HEK293 (cell line): ENCODE measurements around the gene LRRC74A.

Source experiments
- CTCF ChIA-PET: fragments of 350-600 bp; formaldehyde crosslinking; extraction: SDS; loops from one replicate; lab custom pipeline; 2021; ENCODE audit warnings: antibody characterized with exemption; lab: Yijun Ruan, JAX
- POLR2A ChIA-PET: fragments of 300-600 bp; formaldehyde crosslinking; extraction: SDS; loops from one replicate; lab custom pipeline; 2020; ENCODE audit warnings: antibody characterized with exemption, inconsistent platforms; lab: Yijun Ruan, JAX
- H3K27ac ChIP-seq: fragments of 200-500 bp; sonication (Bioruptor generic); 2 replicates; pipeline ENCODE4 v1.5.1; 2014; ENCODE audit warnings: low read depth, low read length, control low read depth, inconsistent platforms; ENCODE audit errors: extremely low read depth
- H3K36me3 ChIP-seq, 2 experiments: fragments of 200-500 bp in 1 of 2; sonication (Bioruptor generic) in 1 of 2; 1 replicate in 1 of 2; 2 replicates in 1 of 2; pipeline ENCODE4 v1.5.1; 2014 to 2017; ENCODE audit warnings: inconsistent platforms in 2 of 2, low read length in 2 of 2; ENCODE audit not compliant: control insufficient read depth in 2 of 2, insufficient read depth in 1 of 2
- H3K4me1 ChIP-seq: fragments of 200-500 bp; sonication (Bioruptor generic); 2 replicates; pipeline ENCODE4 v1.5.1; 2014; ENCODE audit warnings: mild to moderate bottlenecking, low read length, inconsistent platforms; ENCODE audit not compliant: control insufficient read depth, insufficient read depth
- H3K4me3 ChIP-seq: 2 replicates; pipeline ENCODE4 v1.5.1; 2011; ENCODE audit warnings: low read depth, mild to moderate bottlenecking, control low read depth, low read length, moderate library complexity
- H3K9me3 ChIP-seq: fragments of 200-500 bp; sonication (Bioruptor generic); 2 replicates; pipeline ENCODE4 v1.5.1; 2014; ENCODE audit warnings: low read depth, low read length, inconsistent platforms; ENCODE audit not compliant: control insufficient read depth, insufficient read depth
- KLF7 ChIP-seq: fragments of 450-650 bp; formaldehyde crosslinking; IDR thresholded peaks from 2 replicates; pipeline ENCODE4 v1.5.1; 2016; ENCODE audit warnings: missing biosample characterization, missing genetic modification characterization, borderline replicate concordance
- PRDM1 ChIP-seq: fragments of 450-650 bp; formaldehyde crosslinking; IDR thresholded peaks from 2 replicates; pipeline ENCODE4; 2016; ENCODE audit warnings: missing biosample characterization, missing genetic modification characterization
- WT1 ChIP-seq: fragments of 450-650 bp; formaldehyde crosslinking; IDR thresholded peaks from 2 replicates; pipeline ENCODE4 v1.5.1; 2016; ENCODE audit warnings: missing biosample characterization, missing genetic modification characterization
- YY2 ChIP-seq: fragments of 450-650 bp; formaldehyde crosslinking; IDR thresholded peaks from 2 replicates; pipeline ENCODE4 v1.5.1; 2016; ENCODE audit warnings: missing biosample characterization, missing genetic modification characterization
- ZBTB20 ChIP-seq: fragments of 450-650 bp; formaldehyde crosslinking; IDR thresholded peaks from 2 replicates; pipeline ENCODE4 v1.5.1; 2016; ENCODE audit warnings: missing biosample characterization, missing genetic modification characterization
- ZBTB8A ChIP-seq: fragments of 450-650 bp; formaldehyde crosslinking; IDR thresholded peaks from 2 replicates; pipeline ENCODE4 v1.5.1; 2016; ENCODE audit warnings: missing biosample characterization, missing genetic modification characterization
- ZNF174 ChIP-seq: fragments of 450-650 bp; formaldehyde crosslinking; IDR thresholded peaks from 2 replicates; pipeline ENCODE4 v1.5.0; 2017; ENCODE audit warnings: missing biosample characterization, mild to moderate bottlenecking, missing genetic modification characterization
- ZNF19 ChIP-seq: fragments of 450-650 bp; formaldehyde crosslinking; IDR thresholded peaks from 2 replicates; pipeline ENCODE4; 2016; ENCODE audit warnings: missing biosample characterization, missing genetic modification characterization, low read depth
- ZNF23 ChIP-seq: fragments of 450-650 bp; formaldehyde crosslinking; IDR thresholded peaks from 2 replicates; pipeline ENCODE4 v1.5.1; 2016; ENCODE audit warnings: missing biosample characterization, missing genetic modification characterization, borderline replicate concordance
- ZNF366 ChIP-seq: fragments of 450-650 bp; formaldehyde crosslinking; conservative IDR thresholded peaks from 2 replicates; pipeline ENCODE4 v1.5.1; 2016; ENCODE audit warnings: missing biosample characterization, missing genetic modification characterization
- ZNF677 ChIP-seq: fragments of 450-650 bp; IDR thresholded peaks from 2 replicates; pipeline ENCODE4 v1.5.0; 2018; ENCODE audit warnings: missing biosample characterization, mild to moderate bottlenecking, missing genetic modification characterization, moderate library complexity
- ZNF792 ChIP-seq: fragments of 450-650 bp; formaldehyde crosslinking; IDR thresholded peaks from 2 replicates; pipeline ENCODE4 v1.5.1; 2016; ENCODE audit warnings: missing biosample characterization, missing genetic modification characterization
- TF ChIP-seq, protein P1 (sequence below): fragments of 450-650 bp; formaldehyde crosslinking; IDR thresholded peaks from 2 replicates; pipeline ENCODE4 v1.5.0; 2017; ENCODE audit warnings: missing biosample characterization, missing genetic modification characterization, borderline replicate concordance
- TF ChIP-seq, protein P2 (sequence below): fragments of 450-650 bp; formaldehyde crosslinking; IDR thresholded peaks from 2 replicates; pipeline ENCODE4 v1.5.1; 2016; ENCODE audit warnings: missing biosample characterization, missing genetic modification characterization
- TF ChIP-seq, protein P3 (sequence below): fragments of 450-650 bp; formaldehyde crosslinking; IDR thresholded peaks from 2 replicates; pipeline ENCODE4 v1.5.1; 2016; ENCODE audit warnings: missing biosample characterization, missing genetic modification characterization
- TF ChIP-seq, protein P4 (sequence below): sonication (generic); formaldehyde crosslinking; IDR thresholded peaks from 2 replicates; pipeline ENCODE4 v1.8.1; 2022; ENCODE audit warnings: mild to moderate bottlenecking, moderate library complexity, missing genetic modification reagents
- TF ChIP-seq, protein P5 (sequence below): fragments of 450-650 bp; formaldehyde crosslinking; IDR thresholded peaks from 2 replicates; pipeline ENCODE4 v1.5.1; 2016; ENCODE audit warnings: missing biosample characterization, missing genetic modification characterization

The LRRC74A gene

DNA sequence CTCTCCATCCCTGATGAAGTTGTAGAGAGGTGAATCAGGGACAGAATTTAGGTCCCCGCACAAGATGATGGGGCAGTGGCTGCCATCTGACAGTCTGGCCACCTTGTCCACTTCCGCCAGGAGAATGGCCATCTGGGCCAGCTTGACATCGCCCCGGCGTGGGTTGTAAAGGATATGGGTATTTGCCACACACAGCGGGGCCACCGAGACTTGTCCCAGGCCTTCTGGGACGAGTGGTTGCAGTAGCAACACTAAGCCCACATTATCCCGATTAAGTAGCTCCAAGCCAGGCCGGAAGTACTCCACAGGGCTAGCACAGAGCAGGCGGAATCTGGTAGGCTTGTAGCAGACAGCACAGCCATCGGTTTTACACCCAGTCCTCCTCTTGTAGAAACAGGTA lies 19.8 kb upstream of the LRRC74A start (continued):
- TF ChIP-seq, protein P1, sequence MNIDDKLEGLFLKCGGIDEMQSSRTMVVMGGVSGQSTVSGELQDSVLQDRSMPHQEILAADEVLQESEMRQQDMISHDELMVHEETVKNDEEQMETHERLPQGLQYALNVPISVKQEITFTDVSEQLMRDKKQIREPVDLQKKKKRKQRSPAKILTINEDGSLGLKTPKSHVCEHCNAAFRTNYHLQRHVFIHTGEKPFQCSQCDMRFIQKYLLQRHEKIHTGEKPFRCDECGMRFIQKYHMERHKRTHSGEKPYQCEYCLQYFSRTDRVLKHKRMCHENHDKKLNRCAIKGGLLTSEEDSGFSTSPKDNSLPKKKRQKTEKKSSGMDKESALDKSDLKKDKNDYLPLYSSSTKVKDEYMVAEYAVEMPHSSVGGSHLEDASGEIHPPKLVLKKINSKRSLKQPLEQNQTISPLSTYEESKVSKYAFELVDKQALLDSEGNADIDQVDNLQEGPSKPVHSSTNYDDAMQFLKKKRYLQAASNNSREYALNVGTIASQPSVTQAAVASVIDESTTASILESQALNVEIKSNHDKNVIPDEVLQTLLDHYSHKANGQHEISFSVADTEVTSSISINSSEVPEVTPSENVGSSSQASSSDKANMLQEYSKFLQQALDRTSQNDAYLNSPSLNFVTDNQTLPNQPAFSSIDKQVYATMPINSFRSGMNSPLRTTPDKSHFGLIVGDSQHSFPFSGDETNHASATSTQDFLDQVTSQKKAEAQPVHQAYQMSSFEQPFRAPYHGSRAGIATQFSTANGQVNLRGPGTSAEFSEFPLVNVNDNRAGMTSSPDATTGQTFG, result no peak
- TF ChIP-seq ZBTB20 (no peak), ZNF174 (no peak)

DNA sequence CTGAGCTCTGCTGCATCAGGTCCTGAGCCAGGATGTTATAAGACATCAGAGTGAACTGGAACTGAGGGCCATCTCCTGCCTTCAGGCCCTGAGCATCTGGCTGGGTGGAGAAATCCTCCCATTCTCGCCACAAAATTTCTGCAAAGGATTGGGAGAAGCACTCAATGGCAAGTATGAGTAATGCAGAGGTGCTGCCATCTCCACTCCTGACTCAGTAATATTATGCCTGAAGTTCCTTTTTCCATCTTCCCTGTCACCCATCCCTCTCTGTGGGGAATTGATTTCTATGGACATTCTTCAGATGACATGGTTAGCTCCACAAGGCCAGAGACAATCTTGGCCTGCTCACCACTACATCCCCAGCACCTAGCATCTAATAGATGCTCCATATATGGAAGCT lies 18.2 kb upstream of the LRRC74A start:
- no peak overlapping the region for H3K27ac ChIP-seq
- TF ChIP-seq ZNF23 (tag by site-specific recombination) (no peak), WT1 (tag by site-specific recombination) (no peak), YY2 (no peak), ZNF19 (tag by site-specific recombination) (no peak), ZNF677 (tag by site-specific recombination) (no peak), ZNF792 (tag by site-specific recombination) (no peak), ZNF366 (tag by site-specific recombination) (no peak), ZBTB8A (tag by site-specific recombination) (no peak), KLF7 (no peak), PRDM1 (tag by site-specific recombination) (no peak)
- TF ChIP-seq, protein P2, sequence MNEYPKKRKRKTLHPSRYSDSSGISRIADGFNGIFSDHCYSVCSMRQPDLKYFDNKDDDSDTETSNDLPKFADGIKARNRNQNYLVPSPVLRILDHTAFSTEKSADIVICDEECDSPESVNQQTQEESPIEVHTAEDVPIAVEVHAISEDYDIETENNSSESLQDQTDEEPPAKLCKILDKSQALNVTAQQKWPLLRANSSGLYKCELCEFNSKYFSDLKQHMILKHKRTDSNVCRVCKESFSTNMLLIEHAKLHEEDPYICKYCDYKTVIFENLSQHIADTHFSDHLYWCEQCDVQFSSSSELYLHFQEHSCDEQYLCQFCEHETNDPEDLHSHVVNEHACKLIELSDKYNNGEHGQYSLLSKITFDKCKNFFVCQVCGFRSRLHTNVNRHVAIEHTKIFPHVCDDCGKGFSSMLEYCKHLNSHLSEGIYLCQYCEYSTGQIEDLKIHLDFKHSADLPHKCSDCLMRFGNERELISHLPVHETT, result no peak
- TF ChIP-seq, protein P3, sequence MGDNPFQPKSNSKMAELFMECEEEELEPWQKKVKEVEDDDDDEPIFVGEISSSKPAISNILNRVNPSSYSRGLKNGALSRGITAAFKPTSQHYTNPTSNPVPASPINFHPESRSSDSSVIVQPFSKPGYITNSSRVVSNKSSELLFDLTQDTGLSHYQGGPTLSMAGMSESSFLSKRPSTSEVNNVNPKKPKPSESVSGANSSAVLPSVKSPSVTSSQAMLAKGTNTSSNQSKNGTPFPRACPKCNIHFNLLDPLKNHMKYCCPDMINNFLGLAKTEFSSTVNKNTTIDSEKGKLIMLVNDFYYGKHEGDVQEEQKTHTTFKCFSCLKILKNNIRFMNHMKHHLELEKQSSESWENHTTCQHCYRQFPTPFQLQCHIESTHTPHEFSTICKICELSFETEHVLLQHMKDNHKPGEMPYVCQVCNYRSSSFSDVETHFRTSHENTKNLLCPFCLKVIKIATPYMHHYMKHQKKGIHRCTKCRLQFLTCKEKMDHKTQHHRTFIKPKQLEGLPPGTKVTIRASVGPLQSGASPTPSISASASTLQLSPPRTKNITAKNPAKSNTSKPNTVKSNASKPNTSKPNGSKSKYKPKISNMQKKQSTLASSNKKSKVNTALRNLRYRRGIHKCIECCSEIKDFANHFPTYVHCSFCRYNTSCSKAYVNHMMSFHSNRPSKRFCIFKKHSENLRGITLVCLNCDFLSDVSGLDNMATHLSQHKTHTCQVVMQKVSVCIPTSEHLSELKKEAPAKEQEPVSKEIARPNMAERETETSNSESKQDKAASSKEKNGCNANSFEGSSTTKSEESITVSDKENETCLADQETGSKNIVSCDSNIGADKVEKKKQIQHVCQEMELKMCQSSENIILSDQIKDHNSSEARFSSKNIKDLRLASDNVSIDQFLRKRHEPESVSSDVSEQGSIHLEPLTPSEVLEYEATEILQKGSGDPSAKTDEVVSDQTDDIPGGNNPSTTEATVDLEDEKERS (tag by site-specific recombination), result no peak
- TF ChIP-seq, protein P4, sequence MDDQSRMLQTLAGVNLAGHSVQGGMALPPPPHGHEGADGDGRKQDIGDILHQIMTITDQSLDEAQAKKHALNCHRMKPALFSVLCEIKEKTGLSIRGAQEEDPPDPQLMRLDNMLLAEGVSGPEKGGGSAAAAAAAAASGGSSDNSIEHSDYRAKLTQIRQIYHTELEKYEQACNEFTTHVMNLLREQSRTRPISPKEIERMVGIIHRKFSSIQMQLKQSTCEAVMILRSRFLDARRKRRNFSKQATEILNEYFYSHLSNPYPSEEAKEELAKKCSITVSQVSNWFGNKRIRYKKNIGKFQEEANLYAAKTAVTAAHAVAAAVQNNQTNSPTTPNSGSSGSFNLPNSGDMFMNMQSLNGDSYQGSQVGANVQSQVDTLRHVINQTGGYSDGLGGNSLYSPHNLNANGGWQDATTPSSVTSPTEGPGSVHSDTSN (CRISPR knock-in tag), result no peak
- TF ChIP-seq, protein P5, sequence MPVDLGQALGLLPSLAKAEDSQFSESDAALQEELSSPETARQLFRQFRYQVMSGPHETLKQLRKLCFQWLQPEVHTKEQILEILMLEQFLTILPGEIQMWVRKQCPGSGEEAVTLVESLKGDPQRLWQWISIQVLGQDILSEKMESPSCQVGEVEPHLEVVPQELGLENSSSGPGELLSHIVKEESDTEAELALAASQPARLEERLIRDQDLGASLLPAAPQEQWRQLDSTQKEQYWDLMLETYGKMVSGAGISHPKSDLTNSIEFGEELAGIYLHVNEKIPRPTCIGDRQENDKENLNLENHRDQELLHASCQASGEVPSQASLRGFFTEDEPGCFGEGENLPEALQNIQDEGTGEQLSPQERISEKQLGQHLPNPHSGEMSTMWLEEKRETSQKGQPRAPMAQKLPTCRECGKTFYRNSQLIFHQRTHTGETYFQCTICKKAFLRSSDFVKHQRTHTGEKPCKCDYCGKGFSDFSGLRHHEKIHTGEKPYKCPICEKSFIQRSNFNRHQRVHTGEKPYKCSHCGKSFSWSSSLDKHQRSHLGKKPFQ (tag by site-specific recombination), result no peak
- TF ChIP-seq, all 188 proteins: peak for 0
- H3K4me1 ChIP-seq, result peaks cover 14% of the 10 kb centered on the region; the same call in 1 of the 2 replicates
- POLR2A ChIA-PET, result no interaction called here
- no peak overlapping the region for H3K4me3 ChIP-seq
- H3K36me3 ChIP-seq, result peaks cover 14 to 64% of the 10 kb centered on the region in 2 experiments
- CTCF ChIA-PET, result interaction anchor here (1.5 kb wide), 1 partner anchor 23 kb away, joined by 3 read pairs; no protein-coding TSS in a partner anchor
- no peaks in the 10 kb centered on the region for H3K9me3 ChIP-seq
